Measurements from ENCODE around the gene ZCRB1.

GRCh38 chr12:42327227-42327590 lies 1.3 kb upstream of the ZCRB1 start:
- TF ChIP-seq, protein P1, sequence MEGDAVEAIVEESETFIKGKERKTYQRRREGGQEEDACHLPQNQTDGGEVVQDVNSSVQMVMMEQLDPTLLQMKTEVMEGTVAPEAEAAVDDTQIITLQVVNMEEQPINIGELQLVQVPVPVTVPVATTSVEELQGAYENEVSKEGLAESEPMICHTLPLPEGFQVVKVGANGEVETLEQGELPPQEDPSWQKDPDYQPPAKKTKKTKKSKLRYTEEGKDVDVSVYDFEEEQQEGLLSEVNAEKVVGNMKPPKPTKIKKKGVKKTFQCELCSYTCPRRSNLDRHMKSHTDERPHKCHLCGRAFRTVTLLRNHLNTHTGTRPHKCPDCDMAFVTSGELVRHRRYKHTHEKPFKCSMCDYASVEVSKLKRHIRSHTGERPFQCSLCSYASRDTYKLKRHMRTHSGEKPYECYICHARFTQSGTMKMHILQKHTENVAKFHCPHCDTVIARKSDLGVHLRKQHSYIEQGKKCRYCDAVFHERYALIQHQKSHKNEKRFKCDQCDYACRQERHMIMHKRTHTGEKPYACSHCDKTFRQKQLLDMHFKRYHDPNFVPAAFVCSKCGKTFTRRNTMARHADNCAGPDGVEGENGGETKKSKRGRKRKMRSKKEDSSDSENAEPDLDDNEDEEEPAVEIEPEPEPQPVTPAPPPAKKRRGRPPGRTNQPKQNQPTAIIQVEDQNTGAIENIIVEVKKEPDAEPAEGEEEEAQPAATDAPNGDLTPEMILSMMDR (IDR thresholded peaks at IDR 0.05), result no peak
- no peak for TF ChIP-seq POLR2AphosphoS5 (IDR thresholded peaks at IDR 0.05)
- no peak for TF ChIP-seq POLR2A (IDR thresholded peaks at IDR 0.05)
